Muscle of leg (tissue), 11 donors: ENCODE results near the gene PAFAH1B1. TPM values are rescaled to one million over a fixed set of nuclear protein-coding genes. Genes with fewer than 3 reads are reported as not detected.
"Not testable (repeated sequence)": the region's sequence is repeated elsewhere in the genome, so short reads cannot be mapped to it uniquely, and the experiment has no call there.

Source experiments
- DNase-seq: peaks from one replicate; pipeline ENCODE4 v3.0.0; 2013
- H3K27ac ChIP-seq: one replicate; pipeline ENCODE4 v1.5.1; 2013; ENCODE audit warnings: mild to moderate bottlenecking, low read length, control low read depth
- H3K27me3 ChIP-seq: one replicate; pipeline ENCODE4 v1.6.1; 2013; ENCODE audit warnings: low read length; ENCODE audit not compliant: control insufficient read depth, insufficient read depth
- H3K36me3 ChIP-seq: one replicate; pipeline ENCODE4 v1.6.1; 2013; ENCODE audit warnings: low read length; ENCODE audit not compliant: control insufficient read depth, insufficient read depth
- H3K4me1 ChIP-seq: one replicate; pipeline ENCODE4 v1.6.1; 2013; ENCODE audit warnings: low read length; ENCODE audit not compliant: control insufficient read depth, insufficient read depth
- H3K4me3 ChIP-seq: one replicate; pipeline ENCODE4 v1.5.1; 2013; ENCODE audit warnings: low read length, control low read depth
- H3K9me3 ChIP-seq: replicated peaks from 2 replicates; pipeline ENCODE4 v1.6.1; 2013; ENCODE audit warnings: low read depth, low read length; ENCODE audit not compliant: control insufficient read depth
- WGBS: methylation state at CpG from one replicate; pipeline ENCODE4 v1.1.5; 2013; ENCODE audit warnings: missing lambda C conversion rate; ENCODE audit not compliant: insufficient coverage; 5-methylcytosine and 5-hydroxymethylcytosine counted together
- polyA plus RNA-seq, 8 donors: library from polyadenylated mRNA; unstranded; fragments of 120-200 nt; gene quantifications; one replicate each; pipeline versions ENCODE4 v1.2.1 to v1.2.3, GENCODE V29; 2013; ENCODE audit warnings: inconsistent platforms in 1 of 8, low replicate concordance in 1 of 8; ENCODE audit not compliant: insufficient read length in 8 of 8, insufficient read depth in 1 of 8
- total RNA-seq: library from RNA; stranded (reverse); fragments of 120-200 nt; gene quantifications from one replicate; pipeline ENCODE4 v1.2.4, GENCODE V29; 2013

PAFAH1B1 gene
- total and polyA plus RNA-seq, 9 donors, result 70.2 to 107 (median 80.8) TPM

DNA sequence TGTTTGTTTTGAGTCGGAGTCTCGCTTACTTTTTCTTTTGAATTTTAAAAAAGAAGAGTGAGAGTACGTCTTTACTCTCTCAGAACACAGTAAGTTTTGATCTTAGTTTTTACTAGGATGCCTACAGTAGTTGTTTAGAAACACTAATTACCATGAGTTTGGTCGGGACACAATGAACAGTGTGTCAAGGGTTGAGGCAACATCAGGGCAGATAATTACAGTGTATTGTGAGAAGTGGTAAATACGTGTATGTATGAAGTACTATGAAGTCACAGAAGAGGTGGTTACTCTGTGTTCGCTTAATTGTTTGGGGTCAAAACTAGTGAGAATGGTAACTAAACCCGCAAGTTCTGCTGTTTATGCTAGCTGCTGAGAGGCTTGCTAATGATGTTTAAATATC, 18.2 kb downstream of the PAFAH1B1 start:
- Histone ChIP-seq H3K36me3 (no peaks in the 10 kb centered on the region), H3K4me3 (no peak overlapping the region), H3K9me3 (no peaks in the 10 kb centered on the region), H3K4me1 (peaks cover 4% of the 10 kb centered on the region), H3K27ac (no peak overlapping the region), H3K27me3 (no peaks in the 10 kb centered on the region)
- DNase-seq, result no peak
- 83% methylated on average over 4 of the region's 7 CpGs for WGBS

GRCh38 chr17:2612630-2613029, 19.2 kb downstream of the PAFAH1B1 start:
- Histone ChIP-seq H3K4me3 (no peak overlapping the region), H3K27me3 (no peaks in the 10 kb centered on the region), H3K4me1 (peaks cover 4% of the 10 kb centered on the region), H3K9me3 (no peaks in the 10 kb centered on the region), H3K27ac (no peak overlapping the region), H3K36me3 (no peaks in the 10 kb centered on the region)
- DNase-seq, result no peak
- WGBS, result 100% methylated on average over 1 of the region's 7 CpGs

GRCh38 chr17:2613089-2613808, 19.8 kb downstream of the PAFAH1B1 start:
- 91% methylated on average over 13 of the region's 17 CpGs for WGBS
- H3K9me3 ChIP-seq, result no peaks in the 10 kb centered on the region
- H3K36me3 ChIP-seq, result no peaks in the 10 kb centered on the region
- no peak for DNase-seq
- no peak overlapping the region for H3K27ac ChIP-seq
- no peak overlapping the region for H3K4me3 ChIP-seq
- H3K4me1 ChIP-seq, result peaks cover 4% of the 10 kb centered on the region
- no peaks in the 10 kb centered on the region for H3K27me3 ChIP-seq

- no CpG with 5 or more reads among the region's 4 CpGs for WGBS
- H3K36me3 ChIP-seq, result no peaks in the 10 kb centered on the region
- H3K27ac ChIP-seq, result no peak overlapping the region
- DNase-seq, result no peak
- no peak overlapping the region for H3K4me3 ChIP-seq
- H3K27me3 ChIP-seq, result no peaks in the 10 kb centered on the region
- no peaks in the 10 kb centered on the region for H3K4me1 ChIP-seq
- no peaks in the 10 kb centered on the region for H3K9me3 ChIP-seq
Observed at GRCh38 chr17:2615882-2616281, 22.4 kb downstream of the PAFAH1B1 start.

GRCh38 chr17:2621241-2621640, 27.8 kb downstream of the PAFAH1B1 start:
- H3K27me3 ChIP-seq, result no peaks in the 10 kb centered on the region
- H3K4me1 ChIP-seq, result no peaks in the 10 kb centered on the region
- H3K27ac ChIP-seq, result no peak overlapping the region
- no peaks in the 10 kb centered on the region for H3K9me3 ChIP-seq
- no peak overlapping the region for H3K4me3 ChIP-seq
- no CpG with 5 or more reads among the region's 3 CpGs for WGBS
- DNase-seq, result no peak
- peaks cover 13% of the 10 kb centered on the region for H3K36me3 ChIP-seq

DNA sequence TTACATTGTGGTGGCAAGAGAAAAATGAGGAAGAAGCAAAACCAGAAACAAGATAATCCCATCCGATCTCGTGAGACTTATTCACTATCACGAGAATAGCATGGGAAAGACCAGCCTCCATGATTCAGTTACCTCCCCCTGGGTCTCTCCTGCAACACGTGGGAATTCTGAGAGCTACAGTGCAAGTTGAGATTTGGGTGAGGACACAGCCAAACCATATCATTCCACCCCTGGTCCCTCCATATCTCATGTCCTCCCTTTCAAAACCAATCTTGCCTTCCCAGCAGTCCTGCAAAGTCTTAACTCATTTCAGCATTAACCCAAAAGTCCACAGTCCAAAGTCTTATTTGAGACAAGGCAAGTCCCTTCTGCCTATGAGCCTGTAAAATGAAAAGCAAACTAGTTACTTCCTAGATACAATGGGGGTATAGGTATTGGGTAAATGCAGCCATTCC, 28.5 kb downstream of the PAFAH1B1 start:
- H3K4me1 ChIP-seq, H3K27ac ChIP-seq, DNase-seq, H3K27me3 ChIP-seq, H3K4me3 ChIP-seq, H3K9me3 ChIP-seq: not testable (repeated sequence)
- peaks cover 13% of the 10 kb centered on the region for H3K36me3 ChIP-seq
- 80% methylated on average over 1 of the region's 4 CpGs for WGBS

DNA sequence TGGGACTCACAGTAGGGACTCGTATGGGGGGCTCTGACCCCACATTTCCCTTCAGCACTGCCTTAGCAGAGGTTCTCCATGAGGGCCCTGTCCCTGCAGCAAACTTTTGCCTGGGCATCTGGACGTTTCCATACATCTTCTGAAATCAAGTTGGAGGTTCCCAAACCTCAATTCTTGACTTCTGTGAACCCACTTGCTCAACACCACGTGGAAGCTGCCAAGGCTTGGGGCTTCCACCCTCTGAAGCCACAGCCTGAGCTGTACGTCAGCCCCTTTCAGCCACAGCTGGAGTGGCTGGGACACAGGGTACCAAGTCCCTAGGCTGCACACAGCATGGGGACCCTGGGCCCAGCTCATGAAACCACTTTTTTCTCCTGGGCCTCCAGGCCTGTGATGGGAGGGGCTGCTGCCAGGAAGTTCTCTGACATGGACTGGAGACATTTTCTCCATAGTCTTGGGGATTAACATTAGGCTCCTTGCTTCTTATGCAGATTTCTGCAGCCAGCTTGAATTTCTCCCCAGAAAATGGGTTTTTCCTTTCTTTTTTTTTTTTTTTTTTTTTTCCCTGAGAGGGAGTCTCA, 29.4 kb downstream of the PAFAH1B1 start:
- not testable (repeated sequence) for H3K27me3 ChIP-seq, H3K4me1 ChIP-seq
- 78% methylated on average over 3 of the region's 4 CpGs for WGBS

GRCh38 chr17:2624292-2624731, 30.9 kb downstream of the PAFAH1B1 start:
- no peak overlapping the region for H3K27ac ChIP-seq
- H3K4me1 ChIP-seq, result no peaks in the 10 kb centered on the region

More for the DNA sequence above, 29.4 kb downstream of the PAFAH1B1 start:
- H3K9me3 ChIP-seq, DNase-seq, H3K4me3 ChIP-seq, H3K27ac ChIP-seq: not testable (repeated sequence)
- H3K36me3 ChIP-seq, result peaks cover 13% of the 10 kb centered on the region

GRCh38 chr17:2626626-2627219, 33.3 kb downstream of the PAFAH1B1 start:
- not testable (repeated sequence) for H3K27ac ChIP-seq, H3K4me3 ChIP-seq, DNase-seq, H3K9me3 ChIP-seq, H3K4me1 ChIP-seq, H3K27me3 ChIP-seq
- 100% methylated on average over 1 of the region's 7 CpGs for WGBS
- H3K36me3 ChIP-seq, result peaks cover 12% of the 10 kb centered on the region

More at GRCh38 chr17:2624292-2624731, 30.9 kb downstream of the PAFAH1B1 start:
- H3K27me3 ChIP-seq, result no peaks in the 10 kb centered on the region
- no peak overlapping the region for H3K4me3 ChIP-seq
- H3K9me3 ChIP-seq, result peaks cover 7% of the 10 kb centered on the region
- 74% methylated on average over 7 of the region's 10 CpGs for WGBS
- peaks cover 13% of the 10 kb centered on the region for H3K36me3 ChIP-seq
- peak; percentile 15 for DNase-seq

DNA sequence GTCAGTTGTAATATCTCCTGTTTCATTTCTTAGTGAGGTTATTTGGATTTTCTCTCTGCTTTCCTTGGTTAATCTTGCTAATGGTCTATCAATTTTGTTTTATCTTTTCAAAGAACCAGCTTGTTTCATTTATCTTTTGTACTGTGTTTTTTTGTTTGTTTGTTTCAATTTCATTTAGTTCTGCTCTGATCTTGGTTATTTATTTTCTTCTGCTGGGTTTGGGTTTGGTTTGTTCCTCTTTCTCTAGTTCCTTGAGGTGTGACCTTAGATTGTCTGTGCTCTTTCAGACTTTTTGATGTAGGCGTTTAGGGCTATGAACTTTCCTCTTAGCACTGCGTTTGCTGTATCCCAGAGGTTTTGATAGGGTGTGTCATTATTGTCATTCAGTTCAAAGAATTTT, 35.5 kb downstream of the PAFAH1B1 start:
- not testable (repeated sequence) for DNase-seq, H3K4me1 ChIP-seq, H3K27ac ChIP-seq, H3K4me3 ChIP-seq, H3K27me3 ChIP-seq, H3K9me3 ChIP-seq, H3K36me3 ChIP-seq
- no CpG with 5 or more reads among the region's 2 CpGs for WGBS
